H1 (cell line): ENCODE results near the gene ACHE. TPM values are rescaled to one million over a fixed set of nuclear protein-coding genes. Genes with fewer than 3 reads are reported as not detected.

Experiments
- CTCF ChIA-PET: fragments of 300-600 bp; sonication (Branson Sonifier 250); formaldehyde crosslinking; loops from one replicate; lab custom pipeline; 2021; ENCODE audit not compliant: partially characterized antibody; lab: Charles Lee
- POLR2A ChIA-PET: fragments of 300-600 bp; sonication (Branson Sonifier 250); formaldehyde crosslinking; loops from one replicate; lab custom pipeline; 2021; ENCODE audit warnings: inconsistent platforms; ENCODE audit not compliant: partially characterized antibody; lab: Charles Lee
- DNase-seq, 2 experiments: peaks; one replicate each; pipeline versions ENCODE4 v3.0.0 to v3.0.0-alpha.2; 2010 to 2022; ENCODE audit warnings: low spot score in 2 of 2, low read depth in 1 of 2, mixed read lengths in 1 of 2
- FAIRE-seq: peaks from 2 replicates; lab custom pipeline; 2011; peaks lifted over from hg19 to GRCh38; lab: Jason Lieb, UNC
- H2AFZ ChIP-seq: 2 replicates; pipeline ENCODE4 v1.8.1; 2012; ENCODE audit warnings: low read length, inconsistent platforms
- H2AK5ac ChIP-seq: 2 replicates; pipeline ENCODE4 v1.6.1; 2013; ENCODE audit warnings: low read depth, low read length
- H2BK120ac ChIP-seq: replicated peaks from 2 replicates; pipeline ENCODE3; 2013; ENCODE audit warnings: low read depth, low read length, inconsistent platforms
- H2BK12ac ChIP-seq: 2 replicates; pipeline ENCODE4 v1.6.1; 2013; ENCODE audit warnings: low read depth, low read length
- H2BK15ac ChIP-seq: 2 replicates; pipeline ENCODE4 v1.6.1; 2013; ENCODE audit warnings: low read length
- H2BK20ac ChIP-seq: 2 replicates; pipeline ENCODE4 v1.6.1; 2013; ENCODE audit warnings: low read length
- H2BK5ac ChIP-seq: 2 replicates; pipeline ENCODE4 v1.6.1; 2013; ENCODE audit warnings: low read depth, low read length
- H3K14ac ChIP-seq: 2 replicates; pipeline ENCODE4 v1.6.1; 2013; ENCODE audit warnings: inconsistent platforms; ENCODE audit not compliant: insufficient read length
- H3K18ac ChIP-seq: 2 replicates; pipeline ENCODE4 v1.6.1; 2013; ENCODE audit warnings: low read length; ENCODE audit errors: extremely low read depth
- H3K23ac ChIP-seq: 2 replicates; pipeline ENCODE4 v1.6.1; 2013; ENCODE audit warnings: inconsistent platforms; ENCODE audit not compliant: insufficient read length
- H3K23me2 ChIP-seq: 2 replicates; pipeline ENCODE4 v1.6.1; 2013; ENCODE audit warnings: low read depth, low read length
- H3K27ac ChIP-seq: 2 replicates; pipeline ENCODE4 v1.6.1; 2011; ENCODE audit warnings: low read depth, low read length, inconsistent platforms
- H3K27me3 ChIP-seq, 4 experiments: replicated peaks in 1 of 4; 1 replicate in 1 of 4; 2 replicates in 3 of 4; pipeline versions ENCODE4 v1.6.1 to v1.8.1; 2011 to 2013; ENCODE audit warnings: low read length in 3 of 4, mild to moderate bottlenecking in 3 of 4, inconsistent platforms in 2 of 4, mixed read lengths in 2 of 4, moderate library complexity in 1 of 4; ENCODE audit not compliant: control insufficient read depth in 3 of 4, insufficient read depth in 3 of 4; ENCODE audit errors: extremely low read depth in 1 of 4
- H3K36me3 ChIP-seq, 4 experiments: 2 replicates each; pipeline versions ENCODE4 v1.6.1 to v1.8.1; 2011 to 2013; ENCODE audit warnings: mild to moderate bottlenecking in 4 of 4, low read length in 3 of 4, moderate library complexity in 2 of 4, control low read depth in 1 of 4, inconsistent platforms in 1 of 4; ENCODE audit not compliant: insufficient read depth in 4 of 4, control insufficient read depth in 2 of 4
- H3K4ac ChIP-seq: replicated peaks from 2 replicates; pipeline ENCODE3; 2013; ENCODE audit warnings: low read length, low read depth, mixed read lengths, inconsistent platforms; ENCODE audit not compliant: insufficient read length
- H3K4me1 ChIP-seq, 4 experiments: replicated peaks in 1 of 4; 1 replicate in 1 of 4; 2 replicates in 3 of 4; pipeline versions ENCODE4 v1.6.1 to v1.8.1; 2011 to 2013; ENCODE audit warnings: low read length in 3 of 4, inconsistent platforms in 2 of 4, mixed read lengths in 1 of 4; ENCODE audit not compliant: insufficient read depth in 4 of 4, control insufficient read depth in 3 of 4
- H3K4me2 ChIP-seq, 2 experiments: 2 replicates each; pipeline versions ENCODE4 v1.6.1 to v1.8.1; 2011 to 2013; ENCODE audit warnings: low read depth in 2 of 2, low read length in 2 of 2, control low read depth in 1 of 2, inconsistent platforms in 1 of 2, mild to moderate bottlenecking in 1 of 2; ENCODE audit not compliant: insufficient read depth in 1 of 2
- H3K4me3 ChIP-seq, 4 experiments: fragments of 200-600, 300-600 bp in 1 of 4; sonication (generic), shearing (Covaris generic), sonication (Bioruptor Twin) in 1 of 4; 2 replicates each; pipeline versions ENCODE4 v1.5.1 to v1.8.1; 2011 to 2016; ENCODE audit warnings: low read length in 4 of 4, low read depth in 3 of 4, control low read depth in 2 of 4, inconsistent platforms in 2 of 4, mild to moderate bottlenecking in 2 of 4, mixed read lengths in 1 of 4, moderate library complexity in 1 of 4; ENCODE audit not compliant: insufficient read depth in 2 of 4; ENCODE audit errors: extremely low read depth in 1 of 4
- H3K56ac ChIP-seq: replicated peaks from 2 replicates; pipeline ENCODE3; 2013; ENCODE audit warnings: low read depth, mild to moderate bottlenecking, mixed read lengths, low read length, inconsistent platforms; ENCODE audit not compliant: insufficient read length
- H3K79me1 ChIP-seq: 2 replicates; pipeline ENCODE4 v1.6.1; 2013; ENCODE audit warnings: low read depth, low read length, control low read depth
- H3K79me2 ChIP-seq, 2 experiments: 2 replicates each; pipeline versions ENCODE4 v1.6.1 to v1.8.1; 2012 to 2013; ENCODE audit warnings: low read length in 2 of 2, mild to moderate bottlenecking in 2 of 2, inconsistent platforms in 1 of 2; ENCODE audit not compliant: insufficient read depth in 2 of 2, control insufficient read depth in 1 of 2
- H3K9ac ChIP-seq, 4 experiments: replicated peaks in 1 of 4; 1 replicate in 1 of 4; 2 replicates in 3 of 4; pipeline versions ENCODE4 v1.6.1 to v1.8.1; 2011 to 2013; ENCODE audit warnings: low read depth in 3 of 4, low read length in 3 of 4, control low read depth in 2 of 4, mild to moderate bottlenecking in 2 of 4, moderate library complexity in 2 of 4, inconsistent platforms in 1 of 4; ENCODE audit errors: extremely low read depth in 1 of 4
- H3K9me3 ChIP-seq, 2 experiments: 2 replicates each; pipeline versions ENCODE4 v1.6.1 to v1.8.1; 2012 to 2013; ENCODE audit warnings: mild to moderate bottlenecking in 2 of 2, moderate library complexity in 2 of 2, control low read depth in 1 of 2, inconsistent platforms in 1 of 2, low read depth in 1 of 2, low read length in 1 of 2, mixed read lengths in 1 of 2; ENCODE audit not compliant: insufficient read depth in 2 of 2
- H4K20me1 ChIP-seq, 2 experiments: replicated peaks in 1 of 2; 2 replicates each; pipeline versions ENCODE3 to v1.8.1; 2011 to 2013; ENCODE audit warnings: inconsistent platforms in 2 of 2, low read length in 2 of 2, mild to moderate bottlenecking in 1 of 2; ENCODE audit not compliant: insufficient read depth in 2 of 2, control insufficient read depth in 1 of 2
- H4K5ac ChIP-seq: 2 replicates; pipeline ENCODE4 v1.6.1; 2013; ENCODE audit warnings: low read length, low read depth, mixed read lengths, inconsistent platforms; ENCODE audit not compliant: insufficient read length
- H4K8ac ChIP-seq: 2 replicates; pipeline ENCODE4 v1.8.0; 2013; ENCODE audit warnings: mild to moderate bottlenecking, moderate library complexity, low read length, inconsistent platforms; ENCODE audit not compliant: insufficient read depth; ENCODE audit errors: extremely low read depth
- H4K91ac ChIP-seq: replicated peaks from 2 replicates; pipeline ENCODE3; 2013; ENCODE audit warnings: low read length, mixed read lengths, inconsistent platforms; ENCODE audit not compliant: insufficient read length
- CREB1 ChIP-seq: IDR thresholded peaks from 2 replicates; pipeline ENCODE4 v1.6.1; 2012; ENCODE audit warnings: inconsistent platforms
- EGR1 ChIP-seq: IDR thresholded peaks from 2 replicates; pipeline ENCODE4 v1.6.1; 2011; ENCODE audit warnings: low read depth, low read length, borderline replicate concordance
- FOSL1 ChIP-seq: IDR thresholded peaks from 2 replicates; pipeline ENCODE4 v1.6.1; 2011; ENCODE audit warnings: mild to moderate bottlenecking, low read depth, low read length, moderate library complexity; ENCODE audit not compliant: insufficient read depth
- GABPA ChIP-seq: IDR thresholded peaks from 2 replicates; pipeline ENCODE4 v1.6.1; 2011; ENCODE audit warnings: mild to moderate bottlenecking, low read length, moderate library complexity, borderline replicate concordance; ENCODE audit not compliant: insufficient read depth
- SAP30 ChIP-seq: fragments of 300-600 bp; sonication (generic); IDR thresholded peaks from 2 replicates; pipeline ENCODE4 v1.7.1; 2012; ENCODE audit warnings: low read length, moderate library complexity, mild to moderate bottlenecking, inconsistent platforms; ENCODE audit not compliant: insufficient read depth, insufficient replicate concordance
- SP1 ChIP-seq: IDR thresholded peaks from 2 replicates; pipeline ENCODE4 v1.6.1; 2011; ENCODE audit warnings: low read depth, low read length
- SP2 ChIP-seq: IDR thresholded peaks from 2 replicates; pipeline ENCODE4 v1.6.1; 2012; ENCODE audit warnings: mild to moderate bottlenecking, low read length, inconsistent platforms
- SRF ChIP-seq: IDR thresholded peaks from 2 replicates; pipeline ENCODE4 v1.6.1; 2011; ENCODE audit warnings: mild to moderate bottlenecking, low read depth, low read length, moderate library complexity
- WGBS, 2 experiments: shearing (Covaris generic) in 1 of 2; methylation state at CpG; one replicate each; pipeline versions ENCODE4 v1.1.6 to v1.1.7; 2013 to 2015; ENCODE audit warnings: low lambda C conversion rate in 2 of 2, mixed read lengths in 2 of 2, inconsistent platforms in 1 of 2, low coverage in 1 of 2, missing lambda C conversion rate in 1 of 2; ENCODE audit not compliant: insufficient replicate concordance in 2 of 2, insufficient coverage in 1 of 2, insufficient read length in 1 of 2; ENCODE audit errors: extremely low coverage in 1 of 2, missing lambda C conversion rate in 1 of 2; 5-methylcytosine and 5-hydroxymethylcytosine counted together
- polyA plus RNA-seq, 7 experiments: library from polyadenylated mRNA; depleted of rRNA in 3 of 7; stranded (reverse) in 5 of 7; unstranded in 2 of 7; fragments of >200 nt in 5 of 7; fragments of 200-250 nt in 2 of 7; gene quantifications; 1 replicate in 5 of 7; 2 replicates in 1 of 7; 4 replicates in 1 of 7; pipeline versions ENCODE4 v1.2.1 to v1.2.3, GENCODE V29; 2011 to 2013; ENCODE audit warnings: missing spikeins in 2 of 7, mixed read lengths in 2 of 7
- total RNA-seq: library from RNA; stranded (reverse); fragmentation: NEBNext Ultra II Directional; extraction: Animal tissue kit (Norgen Biotek cat#: 25700); gene quantifications from 2 replicates; pipeline ENCODE4 v1.2.1, GENCODE V29; 2021
- TF ChIP-seq, protein P1 (sequence below), 3 experiments: IDR thresholded peaks; 1 replicate in 2 of 3; 2 replicates in 1 of 3; pipeline versions ENCODE4 v1.5.1 to v1.6.1; 2011; ENCODE audit warnings: low read length in 3 of 3, mild to moderate bottlenecking in 3 of 3, inconsistent platforms in 2 of 3, low read depth in 1 of 3, moderate library complexity in 1 of 3; ENCODE audit not compliant: insufficient read depth in 1 of 3; ENCODE audit errors: control extremely low read depth in 1 of 3

Gene ACHE
- total and polyA plus RNA-seq, 2 of the 8 experiments (the other 6 are each of a cell fraction or from before 2014, with no cell fraction given), result 1.4 to 4.3 TPM

DNA sequence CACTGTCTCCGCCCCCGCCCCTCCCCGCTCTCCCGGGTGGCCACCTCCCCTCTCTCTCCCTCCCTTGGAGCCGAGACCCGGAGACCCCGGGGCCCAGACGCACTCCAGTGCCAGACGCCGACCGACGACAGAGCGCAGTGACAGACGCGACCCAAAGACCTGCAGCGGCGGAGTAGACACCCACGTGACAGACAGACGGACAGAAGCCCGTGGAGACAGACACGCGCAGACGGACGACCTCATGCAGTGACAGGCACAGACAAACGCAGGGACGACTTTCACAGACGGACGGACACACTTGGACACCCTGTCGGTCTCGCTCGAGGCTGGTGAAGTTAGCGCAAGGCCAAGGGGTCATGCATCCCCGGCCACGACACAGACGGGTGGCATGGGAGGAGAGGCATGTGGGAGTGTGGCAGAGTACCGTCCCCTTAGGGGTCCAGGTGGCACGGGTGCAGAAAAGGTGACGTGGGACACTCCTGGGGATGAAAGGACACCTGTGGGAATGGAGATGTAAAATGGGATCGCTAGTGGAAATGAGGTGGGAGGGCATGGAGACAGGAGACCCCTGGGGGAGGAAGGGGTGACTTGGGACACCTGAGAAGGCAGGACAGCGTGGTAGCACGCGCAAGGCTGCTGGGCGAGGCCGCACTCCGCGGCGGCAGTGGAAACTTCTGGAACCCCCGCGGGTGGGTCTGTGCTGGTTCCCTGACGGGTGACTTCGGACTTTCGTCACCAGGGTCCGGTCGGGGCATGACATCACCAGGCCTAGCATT is 456 bp upstream of the ACHE start:
- POLR2A ChIA-PET, result interaction anchor here (0.5 to 1.8 kb wide), 4 partner anchors 14 to 403 kb away, joined by 3 to 5 read pairs (median 4); no protein-coding TSS in a partner anchor
- Histone ChIP-seq H2AK5ac (no peak overlapping the region), H3K14ac (no peak overlapping the region), H3K79me1 (no peaks in the 10 kb centered on the region), H3K4me1 (peaks cover 0 to 10% (median 6%) of the 10 kb centered on the region in 4 experiments; a peak in 6 of 7 replicates), H3K79me2 (no peaks in the 10 kb centered on the region), H3K9me3 (no peaks in the 10 kb centered on the region), H3K23me2 (peaks cover 6% of the 10 kb centered on the region; the same call in 1 of the 2 replicates), H3K4me3 (peak overlapping the region; percentile 3 to 58 (median 24); a peak in 7 of 8 replicates), H2BK120ac (no peak overlapping the region), H3K4ac (peak overlapping the region; percentile 65), H4K5ac (no peak overlapping the region), H2BK20ac (no peak overlapping the region), H2AFZ (no peak overlapping the region), H4K91ac (peak overlapping the region; percentile 55), H3K9ac (no peak overlapping the region), H3K56ac (no peak overlapping the region), H3K27me3 (peaks cover 15 to 35% (median 19%) of the 10 kb centered on the region in 4 experiments), H2BK5ac (no peak overlapping the region), H3K36me3 (no peaks in the 10 kb centered on the region), H2BK15ac (peak overlapping the region; percentile 75; the same call in 1 of the 2 replicates), H3K4me2 (peak overlapping the region; percentile 61 to 74), H2BK12ac (peak overlapping the region; percentile 9; the same call in 1 of the 2 replicates), H3K18ac (peak overlapping the region; percentile 11; the same call in 1 of the 2 replicates), H4K20me1 (peaks cover 0 to 5% of the 10 kb centered on the region in 2 experiments), H3K23ac (no peak overlapping the region), H3K27ac (no peak overlapping the region), H4K8ac (no peak overlapping the region)
- CTCF ChIA-PET, result interaction anchor here (0.6 to 2.5 kb wide), 6 partner anchors 54 to 263 kb away, joined by 3 to 17 read pairs (median 8); partner anchors contain the start of genes MUC3A and TRIM56
- FAIRE-seq (no peak), DNase-seq (peak in 1 of 2 experiments; percentile 76)
- 11% methylated on average over 50 of the region's 54 CpGs; no CpG with 5 or more reads in 1 of the 2 experiments for WGBS, 2 experiments
- TF ChIP-seq FOSL1 (no peak), SP1 (no peak), GABPA (no peak), SP2 (no peak), SRF (no peak), EGR1 (no peak), CREB1 (peak; percentile 55), SAP30 (no peak)
- TF ChIP-seq, protein P1, sequence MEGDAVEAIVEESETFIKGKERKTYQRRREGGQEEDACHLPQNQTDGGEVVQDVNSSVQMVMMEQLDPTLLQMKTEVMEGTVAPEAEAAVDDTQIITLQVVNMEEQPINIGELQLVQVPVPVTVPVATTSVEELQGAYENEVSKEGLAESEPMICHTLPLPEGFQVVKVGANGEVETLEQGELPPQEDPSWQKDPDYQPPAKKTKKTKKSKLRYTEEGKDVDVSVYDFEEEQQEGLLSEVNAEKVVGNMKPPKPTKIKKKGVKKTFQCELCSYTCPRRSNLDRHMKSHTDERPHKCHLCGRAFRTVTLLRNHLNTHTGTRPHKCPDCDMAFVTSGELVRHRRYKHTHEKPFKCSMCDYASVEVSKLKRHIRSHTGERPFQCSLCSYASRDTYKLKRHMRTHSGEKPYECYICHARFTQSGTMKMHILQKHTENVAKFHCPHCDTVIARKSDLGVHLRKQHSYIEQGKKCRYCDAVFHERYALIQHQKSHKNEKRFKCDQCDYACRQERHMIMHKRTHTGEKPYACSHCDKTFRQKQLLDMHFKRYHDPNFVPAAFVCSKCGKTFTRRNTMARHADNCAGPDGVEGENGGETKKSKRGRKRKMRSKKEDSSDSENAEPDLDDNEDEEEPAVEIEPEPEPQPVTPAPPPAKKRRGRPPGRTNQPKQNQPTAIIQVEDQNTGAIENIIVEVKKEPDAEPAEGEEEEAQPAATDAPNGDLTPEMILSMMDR (IDR thresholded peaks at IDR 0.05; ENCODE audit: control extremely low read depth in 1 of 3, insufficient read depth in 1 of 3, low read depth in 1 of 3, low read length in 3 of 3), result no peak
